ENCODE data around the gene PC. TPM values are rescaled to one million over a fixed set of nuclear protein-coding genes. Genes with fewer than 3 reads are reported as not detected.

The PC gene, protein sequence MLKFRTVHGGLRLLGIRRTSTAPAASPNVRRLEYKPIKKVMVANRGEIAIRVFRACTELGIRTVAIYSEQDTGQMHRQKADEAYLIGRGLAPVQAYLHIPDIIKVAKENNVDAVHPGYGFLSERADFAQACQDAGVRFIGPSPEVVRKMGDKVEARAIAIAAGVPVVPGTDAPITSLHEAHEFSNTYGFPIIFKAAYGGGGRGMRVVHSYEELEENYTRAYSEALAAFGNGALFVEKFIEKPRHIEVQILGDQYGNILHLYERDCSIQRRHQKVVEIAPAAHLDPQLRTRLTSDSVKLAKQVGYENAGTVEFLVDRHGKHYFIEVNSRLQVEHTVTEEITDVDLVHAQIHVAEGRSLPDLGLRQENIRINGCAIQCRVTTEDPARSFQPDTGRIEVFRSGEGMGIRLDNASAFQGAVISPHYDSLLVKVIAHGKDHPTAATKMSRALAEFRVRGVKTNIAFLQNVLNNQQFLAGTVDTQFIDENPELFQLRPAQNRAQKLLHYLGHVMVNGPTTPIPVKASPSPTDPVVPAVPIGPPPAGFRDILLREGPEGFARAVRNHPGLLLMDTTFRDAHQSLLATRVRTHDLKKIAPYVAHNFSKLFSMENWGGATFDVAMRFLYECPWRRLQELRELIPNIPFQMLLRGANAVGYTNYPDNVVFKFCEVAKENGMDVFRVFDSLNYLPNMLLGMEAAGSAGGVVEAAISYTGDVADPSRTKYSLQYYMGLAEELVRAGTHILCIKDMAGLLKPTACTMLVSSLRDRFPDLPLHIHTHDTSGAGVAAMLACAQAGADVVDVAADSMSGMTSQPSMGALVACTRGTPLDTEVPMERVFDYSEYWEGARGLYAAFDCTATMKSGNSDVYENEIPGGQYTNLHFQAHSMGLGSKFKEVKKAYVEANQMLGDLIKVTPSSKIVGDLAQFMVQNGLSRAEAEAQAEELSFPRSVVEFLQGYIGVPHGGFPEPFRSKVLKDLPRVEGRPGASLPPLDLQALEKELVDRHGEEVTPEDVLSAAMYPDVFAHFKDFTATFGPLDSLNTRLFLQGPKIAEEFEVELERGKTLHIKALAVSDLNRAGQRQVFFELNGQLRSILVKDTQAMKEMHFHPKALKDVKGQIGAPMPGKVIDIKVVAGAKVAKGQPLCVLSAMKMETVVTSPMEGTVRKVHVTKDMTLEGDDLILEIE
- polyA plus RNA-seq (2011; rRNA removed) (14.2 and 15.7 TPM in 2 replicates), polyA plus RNA-seq (2017; fragmentation: RNase III; extraction: RNeasy Plus Mini Kit Qiagen cat#74134 plus additional on column Dnase treatment) (31.3 to 53.5 TPM (median 45.9 TPM) in 3 replicates), polyA minus RNA-seq (2011; rRNA and poly(A)+ RNA removed) (31.5 and 37.8 TPM in 2 replicates)
- polyA plus RNA-seq (2012; cell fraction: cytosol; rRNA removed): 25.1 and 29.6 TPM in 2 replicates
- polyA plus RNA-seq (2012; cell fraction: nucleus; rRNA removed): 88.3 and 105 TPM in 2 replicates

DNA sequence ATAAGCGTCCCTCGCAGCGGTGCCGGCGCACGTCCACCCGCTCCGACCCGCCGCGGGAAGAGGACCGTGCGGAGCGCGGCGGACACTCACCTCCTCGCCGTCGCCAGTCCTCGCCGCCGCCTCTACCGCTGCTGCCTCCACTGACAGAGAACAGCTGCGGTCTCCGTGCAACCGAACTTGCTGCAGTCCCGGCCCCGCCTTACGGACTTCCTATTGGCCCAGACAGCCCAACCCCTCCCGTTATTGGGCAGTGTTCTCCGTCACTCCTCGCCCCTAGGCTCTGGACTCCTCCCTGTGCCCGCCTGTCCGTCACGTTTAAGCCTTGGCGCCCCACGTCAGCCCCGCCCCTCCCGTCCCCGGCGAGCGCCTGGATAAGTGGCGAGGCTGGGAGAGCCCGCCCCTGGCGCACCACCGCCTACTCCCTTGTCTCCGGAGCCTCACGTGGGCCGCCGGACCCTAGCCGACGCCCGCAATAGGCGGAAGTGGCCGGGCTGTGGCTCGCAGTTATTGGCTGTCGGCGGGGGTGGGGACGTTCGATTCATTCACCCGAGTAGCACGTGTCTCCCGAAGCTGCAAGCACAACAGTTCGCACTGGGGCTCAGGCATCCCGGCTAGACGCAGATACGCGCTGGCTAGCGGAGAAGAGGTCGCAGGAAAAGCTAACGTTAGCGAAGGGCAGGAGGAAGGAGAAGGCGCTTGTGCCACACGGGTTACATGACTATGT lies at the start of gene PC:
TSS of gene PC (minus strand) at position 152 of the 724 bp plus-strand sequence. CDS start 86,224 bp downstream, outside the sequence.
- WGBS (ENCODE audit: missing lambda C conversion rate): 5% methylated on average over 47 of the region's 74 CpGs
- FAIRE-seq (peak; percentile 90), DNase-seq (ENCODE audit: low read depth in 1 of 2, low spot score in 1 of 2) (peak; percentile 99 to 100), ATAC-seq (peak; percentile 96)
- H3K9me3 ChIP-seq: no peaks in the 10 kb centered on the region
- peak within 1 kb of the TSS; percentile 60 to 83 for H3K27ac ChIP-seq
- H3K4me1 ChIP-seq: peaks cover 29% of the 10 kb centered on the region
- H3K4me3 ChIP-seq: peak within 1 kb of the TSS; percentile 63
- ChIA-PET POLR2A (interaction anchor here (0.6 to 1.3 kb wide), 4 partner anchors 8 to 46 kb away, joined by 3 to 5 read pairs (median 4); no protein-coding TSS in a partner anchor), CTCF (interaction anchor here (0.8 to 1.8 kb wide), 13 partner anchors 9 to 91 kb away, joined by 3 to 8 read pairs (median 3); partner anchors contain the start of gene C11orf86)
- peak within 1 kb of the TSS; percentile 98 for H3K4me2 ChIP-seq
- TF ChIP-seq BHLHE40 (IDR thresholded peaks at IDR 0.05; ENCODE audit: low read depth, low read length) (peak; percentile 69; the same call in 1 of the 2 replicates), SMC3 (IDR thresholded peaks at IDR 0.05) (no peak; the same call in 2 of the 3 replicates), JUN (IDR thresholded peaks at IDR 0.05) (peak; percentile 21 to 62; a peak in 2 of 5 replicates), CEBPB (IDR thresholded peaks at IDR 0.05) (no peak), NR3C1 (IDR thresholded peaks at IDR 0.05) (no peak), POLR2A (IDR thresholded peaks at IDR 0.05; ENCODE audit: low read length) (peak; percentile 49), EHF (CRISPR knock-in tag; IDR thresholded peaks at IDR 0.05) (peak; percentile 71; the same call in 1 of the 2 replicates), CHD2 (IDR thresholded peaks at IDR 0.05; ENCODE audit: low read length, partially characterized antibody) (no peak), FOSL2 (IDR thresholded peaks at IDR 0.05) (no peak), FOSL2 (CRISPR knock-in tag; IDR thresholded peaks at IDR 0.05) (no peak), JUNB (IDR thresholded peaks at IDR 0.05) (no peak), ZC3H11A (IDR thresholded peaks at IDR 0.05) (no peak), RFX5 (IDR thresholded peaks at IDR 0.05) (no peak), HDAC2 (IDR thresholded peaks at IDR 0.05) (no peak), TFCP2L1 (CRISPR knock-in tag; IDR thresholded peaks at IDR 0.05) (no peak), HOXB5 (CRISPR knock-in tag; IDR thresholded peaks at IDR 0.05) (peak; percentile 71), RARB (CRISPR knock-in tag; IDR thresholded peaks at IDR 0.05) (no peak), RAD21 (conservative IDR thresholded peaks at IDR 0.05 in 1 of 2, IDR thresholded peaks at IDR 0.05 in 1 of 2) (0 out of 5 replicates have a peak, but pooled peaks have one; percentile 0 to 16), CHD4 (IDR thresholded peaks at IDR 0.05; ENCODE audit: borderline replicate concordance) (no peak), KDM5A (IDR thresholded peaks at IDR 0.05) (no peak), FOXS1 (CRISPR knock-in tag; IDR thresholded peaks at IDR 0.05) (no peak), CBX2 (IDR thresholded peaks at IDR 0.05; ENCODE audit: borderline replicate concordance, low read depth) (no peak)
- TF ChIP-seq, protein P1, sequence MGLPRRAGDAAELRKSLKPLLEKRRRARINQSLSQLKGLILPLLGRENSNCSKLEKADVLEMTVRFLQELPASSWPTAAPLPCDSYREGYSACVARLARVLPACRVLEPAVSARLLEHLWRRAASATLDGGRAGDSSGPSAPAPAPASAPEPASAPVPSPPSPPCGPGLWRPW (IDR thresholded peaks at IDR 0.05): no peak
- TF ChIP-seq, protein P2, sequence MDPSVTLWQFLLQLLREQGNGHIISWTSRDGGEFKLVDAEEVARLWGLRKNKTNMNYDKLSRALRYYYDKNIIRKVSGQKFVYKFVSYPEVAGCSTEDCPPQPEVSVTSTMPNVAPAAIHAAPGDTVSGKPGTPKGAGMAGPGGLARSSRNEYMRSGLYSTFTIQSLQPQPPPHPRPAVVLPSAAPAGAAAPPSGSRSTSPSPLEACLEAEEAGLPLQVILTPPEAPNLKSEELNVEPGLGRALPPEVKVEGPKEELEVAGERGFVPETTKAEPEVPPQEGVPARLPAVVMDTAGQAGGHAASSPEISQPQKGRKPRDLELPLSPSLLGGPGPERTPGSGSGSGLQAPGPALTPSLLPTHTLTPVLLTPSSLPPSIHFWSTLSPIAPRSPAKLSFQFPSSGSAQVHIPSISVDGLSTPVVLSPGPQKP (IDR thresholded peaks at IDR 0.05; ENCODE audit: low read depth, low read length): no peak
- TF ChIP-seq, protein P3, sequence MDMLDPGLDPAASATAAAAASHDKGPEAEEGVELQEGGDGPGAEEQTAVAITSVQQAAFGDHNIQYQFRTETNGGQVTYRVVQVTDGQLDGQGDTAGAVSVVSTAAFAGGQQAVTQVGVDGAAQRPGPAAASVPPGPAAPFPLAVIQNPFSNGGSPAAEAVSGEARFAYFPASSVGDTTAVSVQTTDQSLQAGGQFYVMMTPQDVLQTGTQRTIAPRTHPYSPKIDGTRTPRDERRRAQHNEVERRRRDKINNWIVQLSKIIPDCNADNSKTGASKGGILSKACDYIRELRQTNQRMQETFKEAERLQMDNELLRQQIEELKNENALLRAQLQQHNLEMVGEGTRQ (IDR thresholded peaks at IDR 0.05): peak; percentile 98
- TF ChIP-seq, protein P4, sequence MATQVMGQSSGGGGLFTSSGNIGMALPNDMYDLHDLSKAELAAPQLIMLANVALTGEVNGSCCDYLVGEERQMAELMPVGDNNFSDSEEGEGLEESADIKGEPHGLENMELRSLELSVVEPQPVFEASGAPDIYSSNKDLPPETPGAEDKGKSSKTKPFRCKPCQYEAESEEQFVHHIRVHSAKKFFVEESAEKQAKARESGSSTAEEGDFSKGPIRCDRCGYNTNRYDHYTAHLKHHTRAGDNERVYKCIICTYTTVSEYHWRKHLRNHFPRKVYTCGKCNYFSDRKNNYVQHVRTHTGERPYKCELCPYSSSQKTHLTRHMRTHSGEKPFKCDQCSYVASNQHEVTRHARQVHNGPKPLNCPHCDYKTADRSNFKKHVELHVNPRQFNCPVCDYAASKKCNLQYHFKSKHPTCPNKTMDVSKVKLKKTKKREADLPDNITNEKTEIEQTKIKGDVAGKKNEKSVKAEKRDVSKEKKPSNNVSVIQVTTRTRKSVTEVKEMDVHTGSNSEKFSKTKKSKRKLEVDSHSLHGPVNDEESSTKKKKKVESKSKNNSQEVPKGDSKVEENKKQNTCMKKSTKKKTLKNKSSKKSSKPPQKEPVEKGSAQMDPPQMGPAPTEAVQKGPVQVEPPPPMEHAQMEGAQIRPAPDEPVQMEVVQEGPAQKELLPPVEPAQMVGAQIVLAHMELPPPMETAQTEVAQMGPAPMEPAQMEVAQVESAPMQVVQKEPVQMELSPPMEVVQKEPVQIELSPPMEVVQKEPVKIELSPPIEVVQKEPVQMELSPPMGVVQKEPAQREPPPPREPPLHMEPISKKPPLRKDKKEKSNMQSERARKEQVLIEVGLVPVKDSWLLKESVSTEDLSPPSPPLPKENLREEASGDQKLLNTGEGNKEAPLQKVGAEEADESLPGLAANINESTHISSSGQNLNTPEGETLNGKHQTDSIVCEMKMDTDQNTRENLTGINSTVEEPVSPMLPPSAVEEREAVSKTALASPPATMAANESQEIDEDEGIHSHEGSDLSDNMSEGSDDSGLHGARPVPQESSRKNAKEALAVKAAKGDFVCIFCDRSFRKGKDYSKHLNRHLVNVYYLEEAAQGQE (IDR thresholded peaks at IDR 0.05): no peak
- TF ChIP-seq, protein P5, sequence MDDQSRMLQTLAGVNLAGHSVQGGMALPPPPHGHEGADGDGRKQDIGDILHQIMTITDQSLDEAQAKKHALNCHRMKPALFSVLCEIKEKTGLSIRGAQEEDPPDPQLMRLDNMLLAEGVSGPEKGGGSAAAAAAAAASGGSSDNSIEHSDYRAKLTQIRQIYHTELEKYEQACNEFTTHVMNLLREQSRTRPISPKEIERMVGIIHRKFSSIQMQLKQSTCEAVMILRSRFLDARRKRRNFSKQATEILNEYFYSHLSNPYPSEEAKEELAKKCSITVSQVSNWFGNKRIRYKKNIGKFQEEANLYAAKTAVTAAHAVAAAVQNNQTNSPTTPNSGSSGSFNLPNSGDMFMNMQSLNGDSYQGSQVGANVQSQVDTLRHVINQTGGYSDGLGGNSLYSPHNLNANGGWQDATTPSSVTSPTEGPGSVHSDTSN (IDR thresholded peaks at IDR 0.05): peak; percentile 94
- TF ChIP-seq, protein P6, sequence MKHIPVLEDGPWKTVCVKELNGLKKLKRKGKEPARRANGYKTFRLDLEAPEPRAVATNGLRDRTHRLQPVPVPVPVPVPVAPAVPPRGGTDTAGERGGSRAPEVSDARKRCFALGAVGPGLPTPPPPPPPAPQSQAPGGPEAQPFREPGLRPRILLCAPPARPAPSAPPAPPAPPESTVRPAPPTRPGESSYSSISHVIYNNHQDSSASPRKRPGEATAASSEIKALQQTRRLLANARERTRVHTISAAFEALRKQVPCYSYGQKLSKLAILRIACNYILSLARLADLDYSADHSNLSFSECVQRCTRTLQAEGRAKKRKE (CRISPR knock-in tag; IDR thresholded peaks at IDR 0.05; ENCODE audit: low read depth): peak; percentile 79; the same call in 1 of the 2 replicates
